PFSK-1 (cell line): ENCODE data around the gene FSTL4.

Source experiments
- POLR2AphosphoS5 ChIP-seq: IDR thresholded peaks from 2 replicates; pipeline ENCODE4 v1.6.1; 2012; ENCODE audit warnings: low read depth, mild to moderate bottlenecking, control low read depth, low read length, moderate library complexity
- TAF1 ChIP-seq: IDR thresholded peaks from 2 replicates; pipeline ENCODE4 v1.6.1; 2012; ENCODE audit warnings: low read length, control low read depth, borderline replicate concordance; ENCODE audit not compliant: insufficient read depth
- TF ChIP-seq, protein P1 (sequence below), 2 experiments: IDR thresholded peaks; 2 replicates each; pipeline versions ENCODE4 v1.6.1 to v1.8.0; 2011 to 2012; ENCODE audit warnings: low read depth in 2 of 2, low read length in 2 of 2, control low read depth in 1 of 2, inconsistent platforms in 1 of 2, mild to moderate bottlenecking in 1 of 2, moderate library complexity in 1 of 2; ENCODE audit not compliant: insufficient read depth in 1 of 2

DNA sequence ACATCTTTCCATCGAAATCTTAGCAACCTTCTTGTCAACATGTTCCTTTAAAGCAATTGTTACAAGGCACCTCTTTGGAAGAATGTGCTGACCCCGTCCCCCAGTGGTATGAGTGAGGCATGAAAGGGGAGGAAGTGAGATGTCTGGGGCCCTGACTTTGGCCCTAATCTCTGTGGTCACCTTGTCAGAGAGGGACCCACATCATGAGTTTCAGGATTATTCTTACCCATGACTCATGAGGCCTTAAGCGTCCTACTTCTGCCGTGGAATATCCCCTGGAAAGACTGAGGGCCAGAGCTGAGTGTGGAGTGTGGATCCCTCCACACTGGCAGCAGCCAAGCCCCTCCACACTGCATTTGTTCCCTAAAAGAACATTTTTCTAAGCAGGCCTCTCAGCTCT, 81.2 kb downstream of the FSTL4 start:
- TF ChIP-seq POLR2AphosphoS5 = no peak
- TF ChIP-seq, protein P1, sequence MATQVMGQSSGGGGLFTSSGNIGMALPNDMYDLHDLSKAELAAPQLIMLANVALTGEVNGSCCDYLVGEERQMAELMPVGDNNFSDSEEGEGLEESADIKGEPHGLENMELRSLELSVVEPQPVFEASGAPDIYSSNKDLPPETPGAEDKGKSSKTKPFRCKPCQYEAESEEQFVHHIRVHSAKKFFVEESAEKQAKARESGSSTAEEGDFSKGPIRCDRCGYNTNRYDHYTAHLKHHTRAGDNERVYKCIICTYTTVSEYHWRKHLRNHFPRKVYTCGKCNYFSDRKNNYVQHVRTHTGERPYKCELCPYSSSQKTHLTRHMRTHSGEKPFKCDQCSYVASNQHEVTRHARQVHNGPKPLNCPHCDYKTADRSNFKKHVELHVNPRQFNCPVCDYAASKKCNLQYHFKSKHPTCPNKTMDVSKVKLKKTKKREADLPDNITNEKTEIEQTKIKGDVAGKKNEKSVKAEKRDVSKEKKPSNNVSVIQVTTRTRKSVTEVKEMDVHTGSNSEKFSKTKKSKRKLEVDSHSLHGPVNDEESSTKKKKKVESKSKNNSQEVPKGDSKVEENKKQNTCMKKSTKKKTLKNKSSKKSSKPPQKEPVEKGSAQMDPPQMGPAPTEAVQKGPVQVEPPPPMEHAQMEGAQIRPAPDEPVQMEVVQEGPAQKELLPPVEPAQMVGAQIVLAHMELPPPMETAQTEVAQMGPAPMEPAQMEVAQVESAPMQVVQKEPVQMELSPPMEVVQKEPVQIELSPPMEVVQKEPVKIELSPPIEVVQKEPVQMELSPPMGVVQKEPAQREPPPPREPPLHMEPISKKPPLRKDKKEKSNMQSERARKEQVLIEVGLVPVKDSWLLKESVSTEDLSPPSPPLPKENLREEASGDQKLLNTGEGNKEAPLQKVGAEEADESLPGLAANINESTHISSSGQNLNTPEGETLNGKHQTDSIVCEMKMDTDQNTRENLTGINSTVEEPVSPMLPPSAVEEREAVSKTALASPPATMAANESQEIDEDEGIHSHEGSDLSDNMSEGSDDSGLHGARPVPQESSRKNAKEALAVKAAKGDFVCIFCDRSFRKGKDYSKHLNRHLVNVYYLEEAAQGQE (IDR thresholded peaks at IDR 0.05; ENCODE audit: insufficient read depth in 1 of 2, low read depth in 2 of 2, low read length in 2 of 2) = no peak
- TF ChIP-seq TAF1 = no peak
